Neural crest cell (in vitro differentiated cells): ENCODE measurements around the gene OR2T29. TPM values are rescaled to one million over a fixed set of nuclear protein-coding genes. Genes with fewer than 3 reads are reported as not detected.
"Not testable (repeated sequence)": the region's sequence is repeated elsewhere in the genome, so short reads cannot be mapped to it uniquely, and the experiment has no call there.

Experiments used
- DNase-seq: peaks from one replicate; pipeline ENCODE4 v3.0.0; 2021; ENCODE audit warnings: low read depth, mixed read lengths, low spot score
- H3K27ac Mint-ChIP-seq: one replicate; pipeline ENCODE4 v1.8.0; 2021; ENCODE audit warnings: mild to moderate bottlenecking, mixed read lengths; ENCODE audit not compliant: unreplicated experiment
- H3K27me3 Mint-ChIP-seq: 2 replicates; pipeline ENCODE4 v1.8.0; 2021; ENCODE audit warnings: low read depth, mild to moderate bottlenecking, mixed read lengths
- H3K36me3 Mint-ChIP-seq: 2 replicates; pipeline ENCODE4 v1.8.0; 2021; ENCODE audit warnings: low read depth, mild to moderate bottlenecking, mixed read lengths
- H3K4me1 Mint-ChIP-seq: 2 replicates; pipeline ENCODE4 v1.8.0; 2021; ENCODE audit warnings: mixed read lengths
- H3K4me3 Mint-ChIP-seq: one replicate; pipeline ENCODE4 v1.8.0; 2021; ENCODE audit warnings: mild to moderate bottlenecking, mixed read lengths
- H3K9me3 Mint-ChIP-seq: 2 replicates; pipeline ENCODE4 v1.8.0; 2021; ENCODE audit warnings: mixed read lengths
- CTCF ChIP-seq: fragments of 200-600 bp; sonication (generic); conservative IDR thresholded peaks from 2 replicates; pipeline ENCODE4 v1.5.0; 2021; ENCODE audit warnings: antibody characterized with exemption, mild to moderate bottlenecking
- long read RNA-seq: library from polyadenylated mRNA; unstranded; transcript quantifications from one replicate; pipeline ENCODE4 v2.0.0, GENCODE V29; 2020
- total RNA-seq: library from RNA; stranded (reverse); gene quantifications from 2 replicates; pipeline ENCODE4 v1.2.1, GENCODE V29; 2021

OR2T29 gene
- not detected in 2 replicates for total RNA-seq
- long read RNA-seq: 0 reads

GRCh38 chr1:248562672-248563071 lies at the start of gene OR2T29:
Gene OR2T29, minus strand, starts transcription at chr1:248562772. Its CDS starts 3,281 bp downstream, at chr1:248559491.
- not testable (repeated sequence) for DNase-seq, H3K9me3 Mint-ChIP-seq, H3K4me1 Mint-ChIP-seq, H3K36me3 Mint-ChIP-seq, H3K27ac Mint-ChIP-seq, H3K27me3 Mint-ChIP-seq, H3K4me3 Mint-ChIP-seq

- H3K4me3 Mint-ChIP-seq: no peak overlapping the region
- DNase-seq: no peak
- TF ChIP-seq CTCF: no peak
- H3K27ac Mint-ChIP-seq: no peak overlapping the region
- no peaks in the 10 kb centered on the region for H3K4me1 Mint-ChIP-seq
- no peaks in the 10 kb centered on the region for H3K27me3 Mint-ChIP-seq
- peaks cover 25% of the 10 kb centered on the region for H3K9me3 Mint-ChIP-seq
- peaks cover 11% of the 10 kb centered on the region for H3K36me3 Mint-ChIP-seq
These were observed 49.4 kb upstream of the OR2T29 start for GRCh38 chr1:248611883-248612414.

GRCh38 chr1:248610301-248610700 lies 47.7 kb upstream of the OR2T29 start:
- peaks cover 13% of the 10 kb centered on the region for H3K36me3 Mint-ChIP-seq
- H3K27ac Mint-ChIP-seq: no peak overlapping the region
- H3K4me1 Mint-ChIP-seq: no peaks in the 10 kb centered on the region
- no peak for DNase-seq
- no peak for TF ChIP-seq CTCF
- peaks cover 32% of the 10 kb centered on the region for H3K9me3 Mint-ChIP-seq
- no peaks in the 10 kb centered on the region for H3K27me3 Mint-ChIP-seq
- H3K4me3 Mint-ChIP-seq: no peak overlapping the region

GRCh38 chr1:248599396-248599795 lies 36.8 kb upstream of the OR2T29 start:
- H3K4me3 Mint-ChIP-seq: no peak overlapping the region
- H3K9me3 Mint-ChIP-seq: peaks cover 19% of the 10 kb centered on the region
- H3K36me3 Mint-ChIP-seq: peaks cover 8% of the 10 kb centered on the region
- no peaks in the 10 kb centered on the region for H3K4me1 Mint-ChIP-seq
- no peak for DNase-seq
- H3K27me3 Mint-ChIP-seq: no peaks in the 10 kb centered on the region
- TF ChIP-seq CTCF: no peak
- no peak overlapping the region for H3K27ac Mint-ChIP-seq

- TF ChIP-seq CTCF: no peak
- Mint-ChIP-seq H3K4me1 (no peaks in the 10 kb centered on the region), H3K4me3 (no peak within 1 kb of the TSS), H3K9me3 (peaks cover 24% of the 10 kb centered on the region), H3K27me3 (no peaks in the 10 kb centered on the region), H3K27ac (no peak within 1 kb of the TSS), H3K36me3 (peaks cover 12% of the 10 kb centered on the region)
- DNase-seq: no peak
These were observed 35.0 kb upstream of the OR2T29 start, which contains the start of gene OR2T10 for GRCh38 chr1:248597589-248597988. Gene OR2T10, minus strand, starts transcription at chr1:248597700. Its CDS starts 3,932 bp downstream, at chr1:248593768.

GRCh38 chr1:248596615-248597014 lies 34.0 kb upstream of the OR2T29 start:
- TF ChIP-seq CTCF: no peak
- peaks cover 20% of the 10 kb centered on the region for H3K9me3 Mint-ChIP-seq
- DNase-seq: no peak
- H3K4me3 Mint-ChIP-seq: no peak overlapping the region
- peaks cover 5% of the 10 kb centered on the region for H3K36me3 Mint-ChIP-seq
- H3K4me1 Mint-ChIP-seq: no peaks in the 10 kb centered on the region
- no peaks in the 10 kb centered on the region for H3K27me3 Mint-ChIP-seq
- no peak overlapping the region for H3K27ac Mint-ChIP-seq
